Endothelial cell of umbilical vein (primary cell): ENCODE measurements around the gene RARRES1. TPM values are rescaled to one million over a fixed set of nuclear protein-coding genes. Genes with fewer than 3 reads are reported as not detected.
A peak's percentile ranks its signal among the peaks of the same experiment; 100 is the strongest.

Experiments used
- Bru-seq: library from RNA; stranded (reverse); fragments of 400-500 nt; gene quantifications from one replicate; lab custom pipeline; 2021; lab: Mats Ljungman, UMichigan
- BruChase-seq, 2 experiments: library from RNA; stranded (reverse); fragments of 400-500 nt; gene quantifications; one replicate each; lab custom pipeline; 2021; lab: Mats Ljungman, UMichigan
- BruUV-seq: library from RNA; stranded (reverse); fragments of 400-500 nt; replicated peaks from 2 replicates; lab custom pipeline; 2021; lab: Mats Ljungman, UMichigan
- CTCF ChIA-PET: fragments of 300-600, 350-600 bp; sonication (Branson Sonifier 250); formaldehyde crosslinking; loops from one replicate; lab custom pipeline; 2021; ENCODE audit warnings: antibody characterized with exemption, inconsistent platforms; lab: Charles Lee
- POLR2A ChIA-PET: fragments of 300-600, 350-600 bp; sonication (Branson Sonifier 250); formaldehyde crosslinking; loops from one replicate; lab custom pipeline; 2021; ENCODE audit warnings: antibody characterized with exemption, inconsistent platforms; lab: Charles Lee
- DNase-seq: peaks from one replicate; pipeline ENCODE4 v3.0.0-alpha.2; 2011; ENCODE audit warnings: low read depth, low spot score
- FAIRE-seq: peaks from 2 replicates; lab custom pipeline; 2011; peaks lifted over from hg19 to GRCh38; lab: Jason Lieb, UNC
- H2AFZ ChIP-seq: 2 replicates; pipeline ENCODE4 v1.6.0; 2012; ENCODE audit warnings: low read depth, low read length, control low read depth, inconsistent platforms
- H3K27ac ChIP-seq: 2 replicates; pipeline ENCODE4 v1.5.1; 2011; ENCODE audit warnings: low read depth, mild to moderate bottlenecking, control low read depth, low read length, moderate library complexity; ENCODE audit not compliant: insufficient read depth
- H3K27me3 ChIP-seq, 2 experiments: 2 replicates each; pipeline versions ENCODE4 v1.6.0 to v1.6.1; 2011; ENCODE audit warnings: low read length in 2 of 2, mixed read lengths in 1 of 2; ENCODE audit not compliant: control insufficient read depth in 2 of 2, insufficient read depth in 2 of 2
- H3K36me3 ChIP-seq, 2 experiments: 2 replicates in 1 of 2; 3 replicates in 1 of 2; pipeline ENCODE4 v1.5.1; 2011; ENCODE audit warnings: low read length in 2 of 2, mild to moderate bottlenecking in 1 of 2, moderate library complexity in 1 of 2; ENCODE audit not compliant: control insufficient read depth in 2 of 2, insufficient read depth in 2 of 2; ENCODE audit errors: extremely low read depth in 1 of 2
- H3K4me1 ChIP-seq: 3 replicates; pipeline ENCODE4 v1.5.1; 2011; ENCODE audit warnings: mild to moderate bottlenecking, low read length; ENCODE audit not compliant: control insufficient read depth, insufficient read depth; ENCODE audit errors: extremely low read depth
- H3K4me2 ChIP-seq: 2 replicates; pipeline ENCODE4 v1.6.1; 2011; ENCODE audit warnings: low read length, control low read depth, mixed read lengths; ENCODE audit not compliant: insufficient read depth
- H3K4me3 ChIP-seq, 3 experiments: fragments of 200-600 bp in 1 of 3; sonication (generic), shearing (Covaris generic) in 1 of 3; replicated peaks in 1 of 3; 2 replicates each; pipeline ENCODE4 v1.5.1; 2011 to 2016; ENCODE audit warnings: control low read depth in 3 of 3, low read length in 3 of 3, mild to moderate bottlenecking in 2 of 3, inconsistent platforms in 1 of 3, low read depth in 1 of 3, moderate library complexity in 1 of 3; ENCODE audit not compliant: insufficient read depth in 1 of 3
- H3K79me2 ChIP-seq: 2 replicates; pipeline ENCODE4 v1.6.0; 2012; ENCODE audit warnings: low read length, inconsistent platforms; ENCODE audit not compliant: control insufficient read depth, insufficient read depth
- H3K9ac ChIP-seq: replicated peaks from 2 replicates; pipeline ENCODE3; 2011; ENCODE audit warnings: low read length, control low read depth; ENCODE audit not compliant: insufficient read depth; ENCODE audit errors: extremely low read depth
- H3K9me1 ChIP-seq: replicated peaks from 3 replicates; pipeline ENCODE4 v1.6.0; 2011; ENCODE audit warnings: mild to moderate bottlenecking, low read length; ENCODE audit not compliant: control insufficient read depth, insufficient read depth; ENCODE audit errors: extremely low read depth
- H3K9me3 ChIP-seq: replicated peaks from 2 replicates; pipeline ENCODE4 v1.5.1; 2012; ENCODE audit warnings: low read length, inconsistent platforms; ENCODE audit not compliant: control insufficient read depth, insufficient read depth
- H4K20me1 ChIP-seq: replicated peaks from 2 replicates; pipeline ENCODE3; 2011; ENCODE audit warnings: mild to moderate bottlenecking, low read length; ENCODE audit not compliant: control insufficient read depth, insufficient read depth; ENCODE audit errors: extremely low read depth
- EZH2 ChIP-seq: IDR thresholded peaks from 2 replicates; pipeline ENCODE4 v1.6.1; 2012; ENCODE audit warnings: borderline replicate concordance, low read depth, mild to moderate bottlenecking, moderate library complexity, low read length, inconsistent platforms; ENCODE audit not compliant: severe bottlenecking
- POLR2A ChIP-seq: IDR thresholded peaks from 2 replicates; pipeline ENCODE4 v1.6.1; 2012; ENCODE audit warnings: low read depth, mild to moderate bottlenecking, control low read depth, low read length
- POLR2AphosphoS5 ChIP-seq: IDR thresholded peaks from 2 replicates; pipeline ENCODE4 v1.6.1; 2012; ENCODE audit warnings: low read depth, mild to moderate bottlenecking, control low read depth, low read length, moderate library complexity; ENCODE audit not compliant: insufficient read depth
- dilution Hi-C: fragments of 300-500 bp; cut with MboI; formaldehyde crosslinking; loops from one replicate; pipeline ENCODE4 v1.15.0; 2019; ENCODE audit warnings: low sequenced_read_pairs; ENCODE audit not compliant: extremely low pct_ligation_motif_present
- intact Hi-C: fragments of 100-400 bp; cut with micrococcal nuclease; formaldehyde crosslinking; loops from one replicate; pipeline ENCODE4 v1.10.0; 2022
- long read RNA-seq: library from polyadenylated mRNA; stranded (forward); transcript quantifications from one replicate; pipeline ENCODE4 v2.0.0, GENCODE V29; 2021
- polyA minus RNA-seq, 3 experiments: library from RNA; depleted of rRNA, polyadenylated mRNA; stranded (reverse); fragments of >200 nt; gene quantifications; 1 replicate in 1 of 3; 2 replicates in 2 of 3; pipeline ENCODE4 v1.2.3, GENCODE V29; 2011
- polyA plus RNA-seq, 4 experiments: library from polyadenylated mRNA; depleted of rRNA in 3 of 4; stranded (reverse) in 3 of 4; unstranded in 1 of 4; fragments of >200 nt; gene quantifications; 2 replicates each; pipeline versions ENCODE4 v1.2.1 to v1.2.3, GENCODE V29; 2011 to 2012; ENCODE audit warnings: missing spikeins in 1 of 4
- total RNA-seq: library from RNA; stranded (reverse); gene quantifications from 2 replicates; pipeline ENCODE4 v1.2.3, GENCODE V29; 2021
- TF ChIP-seq, protein P1 (sequence below), 2 donors: IDR thresholded peaks; 1 replicate in 1 of 2; 2 replicates in 1 of 2; pipeline ENCODE4 v1.5.1; 2011; ENCODE audit warnings: low read length in 2 of 2, mild to moderate bottlenecking in 2 of 2, moderate library complexity in 2 of 2, control low read depth in 1 of 2, inconsistent platforms in 1 of 2, low read depth in 1 of 2; ENCODE audit not compliant: insufficient read depth in 1 of 2; ENCODE audit errors: extremely low read depth in 1 of 2
- TF ChIP-seq, protein P2 (sequence below): IDR thresholded peaks from 2 replicates; pipeline ENCODE4 v1.6.1; 2011; ENCODE audit not compliant: insufficient read depth, insufficient read length

The RARRES1 gene, protein sequence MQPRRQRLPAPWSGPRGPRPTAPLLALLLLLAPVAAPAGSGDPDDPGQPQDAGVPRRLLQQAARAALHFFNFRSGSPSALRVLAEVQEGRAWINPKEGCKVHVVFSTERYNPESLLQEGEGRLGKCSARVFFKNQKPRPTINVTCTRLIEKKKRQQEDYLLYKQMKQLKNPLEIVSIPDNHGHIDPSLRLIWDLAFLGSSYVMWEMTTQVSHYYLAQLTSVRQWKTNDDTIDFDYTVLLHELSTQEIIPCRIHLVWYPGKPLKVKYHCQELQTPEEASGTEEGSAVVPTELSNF
- total RNA-seq (1.5 and 1.8 TPM in 2 replicates), polyA plus RNA-seq (0.98 and 1.2 TPM in 2 replicates), polyA minus RNA-seq (0.22 and 1.1 TPM in 2 replicates), Bru-seq, nascent RNA (percentile 35 among the genes with signal in this experiment), BruChase-seq, experiment 1, labeled RNA remaining after a 6-hour chase (percentile 13 among the genes with signal in this experiment), BruChase-seq, experiment 2, labeled RNA remaining after a 2-hour chase (percentile 17 among the genes with signal in this experiment)
- polyA plus RNA-seq (2011; cell fraction: cytosol; rRNA removed) = 0.68 and 0.71 TPM in 2 replicates
- 0.54 and 0.98 TPM in 2 replicates for polyA plus RNA-seq (2011; cell fraction: nucleus; rRNA removed)
- polyA plus RNA-seq (2012) = 1.6 and 3.2 TPM in 2 replicates
- polyA minus RNA-seq (2011; cell fraction: cytosol; rRNA and poly(A)+ RNA removed) = 5.6 TPM
- not detected in 2 replicates for polyA minus RNA-seq (2011; cell fraction: nucleus; rRNA and poly(A)+ RNA removed)
- long read RNA-seq, partial matches to known transcripts = 0 of 7 reads
- long read RNA-seq, other reads (novel, unspliced or antisense) = 4 of 7 reads

GRCh38 chr3:158731938-158732855 is at the start of gene RARRES1:
Gene RARRES1, minus strand, starts transcription at chr3:158732457. Its CDS starts 42 bp downstream, at chr3:158732415.
- CTCF ChIA-PET = interaction anchor here (0.6 to 1.7 kb wide), 3 partner anchors 21 to 57 kb away, joined by 3 to 6 read pairs (median 4); no protein-coding TSS in a partner anchor

More at GRCh38 chr3:158731938-158732855, at the start of gene RARRES1:
- H3K4me1 ChIP-seq = peaks cover 12% of the 10 kb centered on the region
- H3K27ac ChIP-seq = no peak within 1 kb of the TSS
- BruUV-seq = no TSS peak
- H3K9me1 ChIP-seq = no peaks in the 10 kb centered on the region
- no peaks in the 10 kb centered on the region for H3K79me2 ChIP-seq
- FAIRE-seq (no peak), DNase-seq (peak; percentile 50)
- no peaks in the 10 kb centered on the region for H4K20me1 ChIP-seq
- no peaks in the 10 kb centered on the region for H3K9me3 ChIP-seq
- peak within 1 kb of the TSS; percentile 11 to 46 (median 43) for H3K4me3 ChIP-seq
- dilution Hi-C loops (no loop called here), intact Hi-C loops (loop anchor here (1.0 kb wide), 1 partner anchor 73 kb away; no protein-coding TSS in a partner anchor)
- no peaks in the 10 kb centered on the region for H3K36me3 ChIP-seq
- peak within 1 kb of the TSS; percentile 59 for H3K9ac ChIP-seq
- POLR2A ChIA-PET = no interaction called here
- peak within 1 kb of the TSS; percentile 89 for H2AFZ ChIP-seq
- no peak for TF ChIP-seq POLR2AphosphoS5
- TF ChIP-seq, protein P1, sequence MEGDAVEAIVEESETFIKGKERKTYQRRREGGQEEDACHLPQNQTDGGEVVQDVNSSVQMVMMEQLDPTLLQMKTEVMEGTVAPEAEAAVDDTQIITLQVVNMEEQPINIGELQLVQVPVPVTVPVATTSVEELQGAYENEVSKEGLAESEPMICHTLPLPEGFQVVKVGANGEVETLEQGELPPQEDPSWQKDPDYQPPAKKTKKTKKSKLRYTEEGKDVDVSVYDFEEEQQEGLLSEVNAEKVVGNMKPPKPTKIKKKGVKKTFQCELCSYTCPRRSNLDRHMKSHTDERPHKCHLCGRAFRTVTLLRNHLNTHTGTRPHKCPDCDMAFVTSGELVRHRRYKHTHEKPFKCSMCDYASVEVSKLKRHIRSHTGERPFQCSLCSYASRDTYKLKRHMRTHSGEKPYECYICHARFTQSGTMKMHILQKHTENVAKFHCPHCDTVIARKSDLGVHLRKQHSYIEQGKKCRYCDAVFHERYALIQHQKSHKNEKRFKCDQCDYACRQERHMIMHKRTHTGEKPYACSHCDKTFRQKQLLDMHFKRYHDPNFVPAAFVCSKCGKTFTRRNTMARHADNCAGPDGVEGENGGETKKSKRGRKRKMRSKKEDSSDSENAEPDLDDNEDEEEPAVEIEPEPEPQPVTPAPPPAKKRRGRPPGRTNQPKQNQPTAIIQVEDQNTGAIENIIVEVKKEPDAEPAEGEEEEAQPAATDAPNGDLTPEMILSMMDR (IDR thresholded peaks at IDR 0.05; ENCODE audit: extremely low read depth in 1 of 2, insufficient read depth in 1 of 2, low read depth in 1 of 2, low read length in 2 of 2) = peak in 1 of 2 donors; percentile 7
- no peak for TF ChIP-seq POLR2A
- peak; percentile 33 for TF ChIP-seq EZH2
- TF ChIP-seq, protein P2, sequence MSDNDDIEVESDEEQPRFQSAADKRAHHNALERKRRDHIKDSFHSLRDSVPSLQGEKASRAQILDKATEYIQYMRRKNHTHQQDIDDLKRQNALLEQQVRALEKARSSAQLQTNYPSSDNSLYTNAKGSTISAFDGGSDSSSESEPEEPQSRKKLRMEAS = no peak
- H3K27me3 ChIP-seq = no peaks in the 10 kb centered on the region
- H3K4me2 ChIP-seq = peak within 1 kb of the TSS; percentile 79
